Left ventricle myocardium inferior (tissue), 1 donor: ENCODE results near the gene NUSAP1. TPM values are rescaled to one million over a fixed set of nuclear protein-coding genes. Genes with fewer than 3 reads are reported as not detected.
A peak's percentile ranks its signal among the peaks of the same experiment; 100 is the strongest.

Source experiments
- DNase-seq: peaks from one replicate; pipeline ENCODE4 v3.0.0-alpha.2; 2020
- H3K27ac ChIP-seq: fragments of 200-600 bp; replicated peaks from 2 replicates; pipeline ENCODE4 v1.8.0; 2021
- H3K27me3 ChIP-seq: fragments of 200-600 bp; 2 replicates; pipeline ENCODE4 v1.8.0; 2021; ENCODE audit warnings: low read depth
- H3K36me3 ChIP-seq: fragments of 200-600 bp; 2 replicates; pipeline ENCODE4 v1.8.0; 2021
- H3K4me1 ChIP-seq: fragments of 200-600 bp; 2 replicates; pipeline ENCODE4 v1.8.0; 2021
- H3K4me3 ChIP-seq: fragments of 200-600 bp; 2 replicates; pipeline ENCODE4 v1.8.0; 2021; ENCODE audit warnings: mild to moderate bottlenecking, moderate library complexity
- H3K9me3 ChIP-seq: fragments of 200-600 bp; replicated peaks from 2 replicates; pipeline ENCODE4 v1.8.0; 2021
- intact Hi-C: fragments of 100-400 bp; cut with micrococcal nuclease; formaldehyde crosslinking; loops from one replicate; pipeline ENCODE4 v1.11.0; 2022
- total RNA-seq: library from RNA; stranded (reverse); fragmentation: NEBNext Ultra II Directional; extraction: Animal tissue kit (Norgen Biotek cat#: 25700); gene quantifications from one replicate; pipeline ENCODE4 v1.2.1, GENCODE V29; 2021
- TF ChIP-seq, protein P1 (sequence below): fragments of 200-600 bp; IDR thresholded peaks from 2 replicates; pipeline ENCODE4 v1.8.0; 2021; ENCODE audit warnings: antibody characterized with exemption, mild to moderate bottlenecking, borderline replicate concordance
- donor health status: DM: no; HTN: yes; CAD: no; lungs with severe emphysema.

Gene NUSAP1
- total RNA-seq, 1 donor from 2014 or later, result 2.6 TPM

DNA sequence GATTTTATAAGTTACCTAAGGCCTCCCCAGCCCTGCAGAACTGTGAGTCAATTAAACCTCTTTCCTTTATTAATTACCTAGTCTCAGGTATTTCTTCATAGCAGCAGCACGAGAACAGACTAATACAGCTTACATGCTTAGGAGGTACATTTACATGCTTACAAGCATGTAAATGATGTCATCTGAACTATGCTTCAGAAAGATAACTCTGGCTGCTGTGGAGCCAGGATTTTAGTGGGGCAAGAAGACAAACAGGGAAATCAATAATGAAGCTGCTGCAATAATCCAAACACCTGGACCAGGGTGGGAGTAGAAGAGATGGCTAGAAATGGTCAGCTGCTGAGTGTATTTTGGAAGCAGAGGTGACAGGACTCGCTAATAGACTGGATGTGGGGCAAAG is 60.0 kb downstream of the NUSAP1 start:
- intact Hi-C loops, result no loop called here
- no peak overlapping the region for H3K4me3 ChIP-seq
- TF ChIP-seq, protein P1, sequence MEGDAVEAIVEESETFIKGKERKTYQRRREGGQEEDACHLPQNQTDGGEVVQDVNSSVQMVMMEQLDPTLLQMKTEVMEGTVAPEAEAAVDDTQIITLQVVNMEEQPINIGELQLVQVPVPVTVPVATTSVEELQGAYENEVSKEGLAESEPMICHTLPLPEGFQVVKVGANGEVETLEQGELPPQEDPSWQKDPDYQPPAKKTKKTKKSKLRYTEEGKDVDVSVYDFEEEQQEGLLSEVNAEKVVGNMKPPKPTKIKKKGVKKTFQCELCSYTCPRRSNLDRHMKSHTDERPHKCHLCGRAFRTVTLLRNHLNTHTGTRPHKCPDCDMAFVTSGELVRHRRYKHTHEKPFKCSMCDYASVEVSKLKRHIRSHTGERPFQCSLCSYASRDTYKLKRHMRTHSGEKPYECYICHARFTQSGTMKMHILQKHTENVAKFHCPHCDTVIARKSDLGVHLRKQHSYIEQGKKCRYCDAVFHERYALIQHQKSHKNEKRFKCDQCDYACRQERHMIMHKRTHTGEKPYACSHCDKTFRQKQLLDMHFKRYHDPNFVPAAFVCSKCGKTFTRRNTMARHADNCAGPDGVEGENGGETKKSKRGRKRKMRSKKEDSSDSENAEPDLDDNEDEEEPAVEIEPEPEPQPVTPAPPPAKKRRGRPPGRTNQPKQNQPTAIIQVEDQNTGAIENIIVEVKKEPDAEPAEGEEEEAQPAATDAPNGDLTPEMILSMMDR, result no peak
- H3K36me3 ChIP-seq, result peaks cover 84% of the 10 kb centered on the region
- no peaks in the 10 kb centered on the region for H3K9me3 ChIP-seq
- no peaks in the 10 kb centered on the region for H3K27me3 ChIP-seq
- H3K4me1 ChIP-seq, result no peaks in the 10 kb centered on the region
- H3K27ac ChIP-seq, result no peak overlapping the region
- no peak for DNase-seq

DNA sequence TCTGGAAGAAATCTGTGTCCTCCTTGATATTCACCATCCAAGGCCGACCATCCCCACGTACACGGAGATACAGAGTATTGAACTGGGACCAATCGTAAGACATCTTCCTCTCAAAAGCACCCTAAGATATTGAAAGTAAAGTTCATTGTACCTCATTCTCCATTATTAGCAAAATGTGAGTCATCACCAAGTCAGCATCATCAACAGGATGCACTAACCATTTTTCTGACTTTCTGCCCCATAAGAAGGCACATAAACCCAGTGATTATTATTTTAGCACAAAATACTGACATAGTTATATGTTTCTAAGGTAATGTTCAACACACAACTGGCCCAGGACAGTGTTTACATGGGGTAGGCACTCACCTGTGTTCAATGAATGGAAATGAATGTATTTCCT is 62.2 kb downstream of the NUSAP1 start:
- no peak overlapping the region for H3K4me3 ChIP-seq
- TF ChIP-seq, protein P1, result no peak
- H3K36me3 ChIP-seq, result peaks cover 66% of the 10 kb centered on the region
- no peak for DNase-seq
- no peaks in the 10 kb centered on the region for H3K4me1 ChIP-seq
- intact Hi-C loops, result no loop called here
- no peaks in the 10 kb centered on the region for H3K9me3 ChIP-seq
- H3K27ac ChIP-seq, result no peak overlapping the region
- no peaks in the 10 kb centered on the region for H3K27me3 ChIP-seq

DNA sequence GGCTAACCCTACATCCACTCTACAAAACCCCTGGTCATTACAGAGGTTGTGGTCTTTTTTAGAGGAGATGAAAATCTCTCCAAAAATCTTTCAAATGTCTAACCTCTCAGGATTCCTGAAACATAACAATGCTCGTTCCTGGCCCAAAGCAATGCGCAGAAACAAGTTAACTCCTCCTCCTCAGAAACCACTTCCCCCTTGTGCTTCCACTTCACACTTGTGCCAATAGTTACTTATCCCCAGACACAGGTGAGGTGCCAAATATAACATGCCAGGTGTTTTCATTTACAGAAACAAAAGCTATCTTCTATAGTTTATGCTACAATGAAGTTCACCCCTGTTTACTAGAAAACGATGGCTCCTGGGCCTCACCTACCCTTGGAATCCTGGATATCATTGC is 63.4 kb downstream of the NUSAP1 start:
- H3K36me3 ChIP-seq, result peaks cover 54% of the 10 kb centered on the region
- no peaks in the 10 kb centered on the region for H3K27me3 ChIP-seq
- intact Hi-C loops, result no loop called here
- TF ChIP-seq, protein P1, result no peak
- no peaks in the 10 kb centered on the region for H3K9me3 ChIP-seq
- H3K27ac ChIP-seq, result no peak overlapping the region
- H3K4me1 ChIP-seq, result peaks cover 1% of the 10 kb centered on the region
- no peak overlapping the region for H3K4me3 ChIP-seq
- no peak for DNase-seq

DNA sequence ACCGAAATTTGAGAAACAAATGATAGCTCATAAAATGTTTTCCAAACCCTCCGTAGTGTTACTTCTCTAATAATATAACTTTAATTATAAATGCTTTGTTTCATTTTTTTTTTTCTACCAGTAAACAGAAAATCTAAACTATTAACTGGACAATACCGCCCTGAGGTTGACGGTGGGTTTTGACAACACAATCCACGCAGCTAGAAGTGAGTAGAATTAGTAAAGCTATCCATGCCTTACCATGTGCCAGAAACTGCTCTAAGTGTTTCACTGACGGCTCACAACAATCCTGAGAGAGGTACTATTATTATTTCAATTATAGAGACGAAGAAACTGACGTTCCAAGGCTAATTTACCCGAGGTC is 69.2 kb downstream of the NUSAP1 start:
- intact Hi-C loops, result no loop called here
- Histone ChIP-seq H3K4me3 (peak overlapping the region; percentile 100), H3K27me3 (no peaks in the 10 kb centered on the region), H3K36me3 (peaks cover 2% of the 10 kb centered on the region), H3K27ac (peak overlapping the region; percentile 92), H3K4me1 (peaks cover 26% of the 10 kb centered on the region), H3K9me3 (no peaks in the 10 kb centered on the region)
- TF ChIP-seq, protein P1, result no peak
- DNase-seq, result no peak

DNA sequence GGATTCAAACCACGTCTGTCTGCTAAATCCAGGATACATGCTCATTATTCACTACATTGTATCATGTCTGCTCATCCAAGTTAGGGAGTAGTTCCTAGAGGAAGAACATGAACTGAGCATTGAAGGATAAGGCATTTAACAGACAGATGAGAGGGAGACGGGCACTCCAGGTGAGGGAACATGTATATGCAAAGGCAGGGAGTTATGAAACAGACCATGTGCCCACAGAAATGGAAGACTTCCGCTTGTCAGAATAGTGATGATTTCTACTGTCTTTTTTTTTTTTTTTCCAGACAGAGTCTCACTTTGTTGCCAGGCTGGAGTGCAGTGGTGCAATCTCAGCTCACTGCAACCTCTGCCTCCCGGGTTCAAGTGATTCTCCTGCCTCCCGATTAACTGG is 74.7 kb downstream of the NUSAP1 start:
- intact Hi-C loops, result no loop called here
- Histone ChIP-seq H3K9me3 (no peaks in the 10 kb centered on the region), H3K36me3 (no peaks in the 10 kb centered on the region), H3K4me3 (no peak overlapping the region), H3K27me3 (no peaks in the 10 kb centered on the region), H3K27ac (no peak overlapping the region), H3K4me1 (peaks cover 13% of the 10 kb centered on the region)
- DNase-seq, result no peak
- TF ChIP-seq, protein P1, result no peak

DNA sequence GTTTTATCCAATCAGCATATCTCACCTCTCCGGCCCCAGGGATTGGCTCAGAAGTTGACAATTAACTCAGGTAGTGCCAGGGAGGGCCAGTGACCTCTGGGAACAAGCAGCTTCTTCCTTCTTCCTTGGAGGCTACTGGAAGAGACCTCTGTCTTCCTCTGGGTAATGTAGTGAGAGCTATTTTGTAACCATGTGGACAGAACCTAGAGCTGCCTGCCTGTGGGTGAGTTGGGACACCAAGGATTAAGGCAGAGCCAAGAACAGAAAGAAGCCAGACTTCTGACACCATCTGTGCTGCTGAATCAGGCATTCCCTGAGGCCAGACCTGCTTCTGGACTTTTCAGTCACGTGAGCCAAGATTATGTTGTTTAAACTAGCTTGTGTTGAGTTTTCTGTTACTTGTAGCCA is 75.6 kb downstream of the NUSAP1 start:
- intact Hi-C loops, result no loop called here
- H3K27me3 ChIP-seq, result no peaks in the 10 kb centered on the region
- no peak overlapping the region for H3K4me3 ChIP-seq
- H3K4me1 ChIP-seq, result peaks cover 4% of the 10 kb centered on the region
- TF ChIP-seq, protein P1, result no peak
- no peak overlapping the region for H3K27ac ChIP-seq
- H3K9me3 ChIP-seq, result no peaks in the 10 kb centered on the region
- no peaks in the 10 kb centered on the region for H3K36me3 ChIP-seq
- no peak for DNase-seq
